ENCODE results near the gene P2RX6. TPM values are rescaled to one million over a fixed set of nuclear protein-coding genes. Genes with fewer than 3 reads are reported as not detected.

Gene P2RX6
- polyA plus RNA-seq, 1 of the 3 experiments (the other 2 are of a cell fraction): 7.1 TPM

DNA sequence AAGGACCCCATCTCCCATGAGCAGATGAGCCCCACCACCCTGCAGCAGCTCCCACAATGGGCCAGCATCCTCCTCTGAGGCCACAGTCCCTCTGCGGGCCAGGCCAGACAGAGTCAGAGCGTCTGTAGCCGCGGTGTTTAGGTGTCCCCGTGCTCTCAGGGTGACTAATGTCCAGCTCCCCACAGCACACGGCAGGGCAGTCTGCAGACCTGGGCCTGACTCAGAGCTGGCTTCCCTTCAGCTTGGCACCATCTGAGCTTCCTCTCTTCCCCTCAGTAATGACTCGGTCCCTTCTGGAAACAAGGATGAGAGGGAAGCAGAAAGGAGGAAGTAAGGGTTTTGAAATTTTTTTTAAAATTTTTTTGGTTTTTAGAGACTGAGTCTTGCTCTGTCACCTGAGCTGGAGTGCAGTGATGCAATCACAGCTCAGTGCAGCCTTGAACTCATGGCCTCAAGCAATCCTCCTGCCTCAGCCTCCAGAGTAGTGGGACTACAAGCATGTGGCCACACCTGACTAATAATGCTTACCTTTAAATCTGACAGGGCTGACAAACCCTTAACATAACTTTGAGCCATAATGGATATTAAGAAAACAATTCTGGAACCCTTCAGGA, 59.2 kb downstream of the P2RX6 start:
- Histone ChIP-seq H3K4me1 (ENCODE audit: control insufficient read depth in 1 of 2, insufficient read depth in 2 of 2, low read depth in 1 of 2, low read length in 1 of 2) (peaks cover 0 to 5% of the 10 kb centered on the region in 2 experiments; a peak in 1 of 4 replicates), H3K27ac (ENCODE audit: low read depth in 2 of 2, low read length in 1 of 2) (no peak overlapping the region), H3F3A (replicated peaks; ENCODE audit: insufficient read depth) (peaks cover 4% of the 10 kb centered on the region), H3K9me2 (no peaks in the 10 kb centered on the region), H3K9me3 (no peaks in the 10 kb centered on the region), H4K20me1 (ENCODE audit: insufficient read depth) (no peaks in the 10 kb centered on the region), H3K27me3 (ENCODE audit: insufficient read depth) (no peaks in the 10 kb centered on the region), H3K4me2 (no peak overlapping the region), H2AFZ (ENCODE audit: low read depth) (no peak overlapping the region), H3K4me3 (ENCODE audit: low read depth in 2 of 2, low read length in 1 of 2) (no peak overlapping the region), H3K36me3 (replicated peaks in 1 of 2; ENCODE audit: control insufficient read depth in 1 of 2, insufficient read depth in 2 of 2, low read length in 1 of 2) (no peaks in the 10 kb centered on the region), H3K9ac (no peak overlapping the region), H3K79me2 (ENCODE audit: insufficient read depth) (no peaks in the 10 kb centered on the region)
- TF ChIP-seq TCF12 (IDR thresholded peaks at IDR 0.05) (peak; percentile 27), NFIC (IDR thresholded peaks at IDR 0.05; ENCODE audit: borderline replicate concordance) (peak; percentile 29; the same call in 1 of the 2 replicates), FOSL2 (IDR thresholded peaks at IDR 0.05; ENCODE audit: borderline replicate concordance, low read depth) (peak; percentile 45; the same call in 1 of the 2 replicates), EZH2phosphoT487 (IDR thresholded peaks at IDR 0.05; ENCODE audit: borderline replicate concordance, low read depth) (no peak), GABPA (IDR thresholded peaks at IDR 0.05; ENCODE audit: low read depth) (no peak)
- WGBS (ENCODE audit: low lambda C conversion rate): 16% methylated on average over 6 of the region's 7 CpGs
- POLR2A ChIA-PET: no interaction called here
- CTCF ChIA-PET: interaction anchor here (0.9 to 3.4 kb wide), 3 partner anchors 9 to 33 kb away, joined by 3 to 15 read pairs (median 4); no protein-coding TSS in a partner anchor
- DNase-seq: no peak

- TF ChIP-seq TEAD4 (IDR thresholded peaks at IDR 0.05; ENCODE audit: borderline replicate concordance, insufficient read depth): no peak
- TF ChIP-seq, protein P1, sequence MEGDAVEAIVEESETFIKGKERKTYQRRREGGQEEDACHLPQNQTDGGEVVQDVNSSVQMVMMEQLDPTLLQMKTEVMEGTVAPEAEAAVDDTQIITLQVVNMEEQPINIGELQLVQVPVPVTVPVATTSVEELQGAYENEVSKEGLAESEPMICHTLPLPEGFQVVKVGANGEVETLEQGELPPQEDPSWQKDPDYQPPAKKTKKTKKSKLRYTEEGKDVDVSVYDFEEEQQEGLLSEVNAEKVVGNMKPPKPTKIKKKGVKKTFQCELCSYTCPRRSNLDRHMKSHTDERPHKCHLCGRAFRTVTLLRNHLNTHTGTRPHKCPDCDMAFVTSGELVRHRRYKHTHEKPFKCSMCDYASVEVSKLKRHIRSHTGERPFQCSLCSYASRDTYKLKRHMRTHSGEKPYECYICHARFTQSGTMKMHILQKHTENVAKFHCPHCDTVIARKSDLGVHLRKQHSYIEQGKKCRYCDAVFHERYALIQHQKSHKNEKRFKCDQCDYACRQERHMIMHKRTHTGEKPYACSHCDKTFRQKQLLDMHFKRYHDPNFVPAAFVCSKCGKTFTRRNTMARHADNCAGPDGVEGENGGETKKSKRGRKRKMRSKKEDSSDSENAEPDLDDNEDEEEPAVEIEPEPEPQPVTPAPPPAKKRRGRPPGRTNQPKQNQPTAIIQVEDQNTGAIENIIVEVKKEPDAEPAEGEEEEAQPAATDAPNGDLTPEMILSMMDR (IDR thresholded peaks at IDR 0.05): no peak
- TF ChIP-seq TCF12 (IDR thresholded peaks at IDR 0.05): no peak
- no peak for TF ChIP-seq JUND (IDR thresholded peaks at IDR 0.05)
- TF ChIP-seq POLR2AphosphoS5 (IDR thresholded peaks at IDR 0.05; ENCODE audit: low read depth, low read length): no peak
- no peak for TF ChIP-seq FOXJ3 (CRISPR knock-in tag; IDR thresholded peaks at IDR 0.05)
- TF ChIP-seq ELF1 (IDR thresholded peaks at IDR 0.05): no peak
- TF ChIP-seq TAF1 (IDR thresholded peaks at IDR 0.05; ENCODE audit: borderline replicate concordance, low read depth, low read length): no peak
- no peak for TF ChIP-seq FOSL2 (IDR thresholded peaks at IDR 0.05; ENCODE audit: borderline replicate concordance, low read depth)
- Histone ChIP-seq H3K4me3 (ENCODE audit: low read depth in 2 of 2, low read length in 1 of 2) (no peak overlapping the region), H3F3A (replicated peaks; ENCODE audit: insufficient read depth) (peaks cover 4% of the 10 kb centered on the region), H3K9me3 (no peaks in the 10 kb centered on the region), H3K27ac (ENCODE audit: low read depth in 2 of 2, low read length in 1 of 2) (no peak overlapping the region), H3K9me2 (no peaks in the 10 kb centered on the region), H3K9ac (no peak overlapping the region), H4K20me1 (ENCODE audit: insufficient read depth) (no peaks in the 10 kb centered on the region), H3K4me2 (no peak overlapping the region), H3K27me3 (ENCODE audit: insufficient read depth) (no peaks in the 10 kb centered on the region), H3K36me3 (replicated peaks in 1 of 2; ENCODE audit: control insufficient read depth in 1 of 2, insufficient read depth in 2 of 2, low read length in 1 of 2) (no peaks in the 10 kb centered on the region), H3K79me2 (ENCODE audit: insufficient read depth) (no peaks in the 10 kb centered on the region), H3K4me1 (ENCODE audit: control insufficient read depth in 1 of 2, insufficient read depth in 2 of 2, low read depth in 1 of 2, low read length in 1 of 2) (peaks cover 0 to 5% of the 10 kb centered on the region in 2 experiments; a peak in 1 of 4 replicates), H2AFZ (ENCODE audit: low read depth) (no peak overlapping the region)
- POLR2A ChIA-PET: no interaction called here
- WGBS (ENCODE audit: low lambda C conversion rate): 99% methylated on average over 13 of the region's 14 CpGs
- DNase-seq: no peak
- CTCF ChIA-PET: interaction anchor here (3.4 kb wide), 1 partner anchor 27 kb away, joined by 15 read pairs; no protein-coding TSS in a partner anchor
Measured at GRCh38 chr22:21075516-21076138, 60.7 kb downstream of the P2RX6 start.

Data from SK-N-SH (cell line).